HG02943 (cell line): ENCODE measurements around the gene ORM1.
"Not testable (repeated sequence)": the region's sequence is repeated elsewhere in the genome, so short reads cannot be mapped to it uniquely, and the experiment has no call there.

Experiments used
- ATAC-seq: cut with Tn5 transposase; IDR thresholded peaks from one replicate; pipeline ENCODE4 v1.9.1; 2021; ENCODE audit warnings: mild to moderate bottlenecking, low read depth, moderate library complexity; ENCODE audit not compliant: unreplicated experiment

ORM1 gene

DNA sequence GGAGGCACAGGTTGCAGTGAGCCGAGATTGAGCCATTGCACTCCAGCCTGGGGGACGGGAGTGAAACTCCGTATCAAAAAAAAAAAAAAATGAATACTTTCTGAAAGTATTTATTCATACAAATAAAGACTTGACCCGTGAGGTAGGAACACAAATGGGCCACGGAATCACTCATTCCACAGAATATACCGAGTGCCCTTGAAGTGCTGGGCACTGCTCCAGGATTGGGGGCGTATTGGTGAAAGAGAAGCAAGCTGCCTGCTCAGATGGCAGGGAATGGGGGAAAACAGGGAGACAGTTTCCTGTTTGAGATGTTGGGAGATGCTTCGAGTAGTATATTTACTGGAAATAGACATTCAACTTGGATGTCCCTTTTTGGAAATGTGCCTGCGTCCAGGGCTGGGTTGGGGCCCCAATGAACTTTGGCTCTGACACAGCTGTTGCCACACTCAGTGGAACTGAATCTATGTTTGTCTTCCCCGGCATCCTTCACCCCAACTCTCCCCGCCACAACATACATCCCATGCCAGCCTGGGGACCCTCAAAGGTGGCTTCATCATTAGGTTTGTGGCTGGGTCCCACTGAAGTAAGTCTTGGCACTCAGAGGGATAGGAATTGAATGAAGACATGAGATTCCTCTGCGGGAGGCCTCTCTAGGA lies 609 bp upstream of the ORM1 start:
- not testable (repeated sequence) for ATAC-seq

- not testable (repeated sequence) for ATAC-seq
These were observed 951 bp downstream of the ORM1 start for GRCh38 chr9:114323849-114324248.

DNA sequence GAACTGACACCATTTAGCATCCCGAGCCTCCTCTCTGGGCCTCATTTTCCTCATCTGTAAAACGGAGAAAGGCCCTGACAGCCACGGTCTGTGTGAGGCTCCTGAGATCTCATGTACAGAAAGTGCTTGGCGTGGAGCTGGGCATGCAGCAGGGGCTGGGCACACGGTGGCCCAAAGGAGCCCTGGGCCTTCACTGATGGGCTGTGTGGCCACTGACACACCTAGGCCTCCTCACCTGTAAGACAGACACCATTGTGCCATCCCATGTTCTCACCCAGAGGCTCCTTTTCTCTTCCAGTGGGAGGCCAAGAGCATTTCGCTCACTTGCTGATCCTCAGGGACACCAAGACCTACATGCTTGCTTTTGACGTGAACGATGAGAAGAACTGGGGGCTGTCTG lies 1.6 kb downstream of the ORM1 start:
- no peak for ATAC-seq

DNA sequence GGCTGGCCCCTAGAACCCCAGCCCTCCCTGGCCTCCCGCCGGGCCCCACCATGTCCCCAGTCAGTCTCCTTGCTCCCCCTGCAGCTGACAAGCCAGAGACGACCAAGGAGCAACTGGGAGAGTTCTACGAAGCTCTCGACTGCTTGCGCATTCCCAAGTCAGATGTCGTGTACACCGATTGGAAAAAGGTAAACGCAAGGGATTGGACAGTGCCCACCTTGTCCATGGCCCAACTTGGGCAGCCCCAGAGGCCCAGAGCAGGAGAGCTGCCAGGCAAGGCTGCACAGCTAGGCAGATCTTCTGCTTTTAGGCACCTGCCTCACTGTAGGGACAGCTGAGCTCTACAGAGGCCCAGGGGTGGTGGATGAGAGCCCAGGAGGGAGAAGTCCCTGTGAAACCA lies 2.1 kb downstream of the ORM1 start:
- not testable (repeated sequence) for ATAC-seq

DNA sequence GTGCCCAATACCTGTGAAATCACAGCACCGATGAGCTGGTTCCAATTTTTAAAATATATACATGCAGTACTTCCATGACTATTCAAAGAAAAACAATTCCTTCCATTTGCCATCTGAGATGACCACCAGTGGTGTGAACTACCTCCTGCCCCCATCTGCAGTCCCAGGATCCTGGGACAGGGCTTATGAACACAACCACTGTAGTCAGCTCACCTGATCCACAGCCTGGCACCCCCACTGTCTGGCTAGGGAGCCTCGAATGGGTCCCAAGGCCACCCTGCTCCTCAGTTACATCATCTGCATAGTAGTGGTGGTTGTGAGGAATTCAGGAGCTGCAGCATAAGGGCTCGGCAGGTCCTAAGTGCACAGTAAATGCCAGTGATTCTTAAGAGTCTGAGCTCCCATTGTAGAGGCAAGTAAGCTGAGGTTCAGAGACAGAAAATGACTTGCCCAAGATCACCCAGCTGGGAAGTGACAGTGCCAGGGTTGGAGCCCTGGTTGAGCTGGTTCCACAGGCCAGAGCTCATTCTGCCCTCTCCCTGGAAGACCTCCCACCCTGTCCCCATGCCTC lies 2.9 kb downstream of the ORM1 start:
- not testable (repeated sequence) for ATAC-seq

- ATAC-seq, result no peak
These were observed 4.9 kb downstream of the ORM1 start for GRCh38 chr9:114327749-114328148.

GRCh38 chr9:114328357-114328820 lies 5.5 kb downstream of the ORM1 start:
- ATAC-seq, result not testable (repeated sequence)

DNA sequence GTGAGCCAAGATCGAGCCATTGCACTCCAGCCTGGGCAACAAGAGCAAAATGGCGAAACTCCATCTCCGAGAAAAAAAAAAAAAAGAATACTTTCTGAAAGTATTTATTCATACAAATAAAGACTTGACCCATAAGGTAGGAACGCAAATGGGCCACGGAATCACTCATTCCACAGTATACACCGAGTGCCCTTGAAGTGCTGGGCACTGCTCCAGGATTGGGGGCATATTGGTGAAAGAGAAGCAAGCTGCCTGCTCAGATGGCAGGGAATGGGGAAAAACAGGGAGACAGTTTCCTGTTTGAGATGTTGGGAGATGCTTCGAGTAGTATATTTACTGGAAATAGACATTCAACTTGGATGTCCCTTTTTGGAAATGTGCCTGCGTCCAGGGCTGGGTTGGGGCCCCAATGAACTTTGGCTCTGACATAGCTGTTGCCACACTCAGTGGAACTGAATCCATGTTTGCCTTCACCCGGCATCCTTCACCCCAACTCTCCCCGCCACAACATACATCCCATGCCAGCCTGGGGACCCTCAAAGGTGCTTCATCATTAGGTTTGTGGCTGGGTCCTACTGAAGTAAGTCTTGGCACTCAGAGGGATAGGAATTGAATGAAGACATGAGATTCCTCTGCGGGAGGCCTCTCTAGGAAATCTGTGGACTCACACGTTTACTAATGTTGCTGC lies 6.2 kb downstream of the ORM1 start:
- ATAC-seq, result not testable (repeated sequence)

GRCh38 chr9:114329625-114330022 lies 6.7 kb downstream of the ORM1 start, which contains the start of gene ORM2:
Gene ORM2 (plus strand): TSS chr9:114329869. CDS start chr9:114329905, 36 bp downstream.
- ATAC-seq, result not testable (repeated sequence)

DNA sequence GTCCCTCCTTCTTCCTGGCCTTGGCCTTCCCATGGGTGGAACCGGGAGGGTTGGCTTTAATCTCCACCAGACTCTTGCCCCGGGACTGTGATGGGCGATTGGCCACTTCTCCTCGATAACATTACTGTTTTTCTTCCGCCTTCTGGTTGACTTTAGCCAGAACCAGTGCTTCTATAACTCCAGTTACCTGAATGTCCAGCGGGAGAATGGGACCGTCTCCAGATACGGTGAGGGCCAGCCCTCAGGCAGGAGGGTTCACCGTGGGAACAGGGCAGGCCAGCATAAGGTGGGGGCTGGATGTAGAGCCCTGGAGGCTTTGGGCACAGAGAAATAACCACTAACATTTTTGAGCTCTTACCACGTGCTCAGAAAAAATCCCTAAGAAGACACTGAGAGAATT lies 7.7 kb downstream of the ORM1 start:
- no peak for ATAC-seq

GRCh38 chr9:114331229-114332195 lies 8.6 kb downstream of the ORM1 start:
- ATAC-seq, result not testable (repeated sequence)

- ATAC-seq, result not testable (repeated sequence)
These were observed 9.7 kb downstream of the ORM1 start for GRCh38 chr9:114332474-114333040.

GRCh38 chr9:114333718-114334117 lies 10.8 kb downstream of the ORM1 start:
- ATAC-seq, result not testable (repeated sequence)

DNA sequence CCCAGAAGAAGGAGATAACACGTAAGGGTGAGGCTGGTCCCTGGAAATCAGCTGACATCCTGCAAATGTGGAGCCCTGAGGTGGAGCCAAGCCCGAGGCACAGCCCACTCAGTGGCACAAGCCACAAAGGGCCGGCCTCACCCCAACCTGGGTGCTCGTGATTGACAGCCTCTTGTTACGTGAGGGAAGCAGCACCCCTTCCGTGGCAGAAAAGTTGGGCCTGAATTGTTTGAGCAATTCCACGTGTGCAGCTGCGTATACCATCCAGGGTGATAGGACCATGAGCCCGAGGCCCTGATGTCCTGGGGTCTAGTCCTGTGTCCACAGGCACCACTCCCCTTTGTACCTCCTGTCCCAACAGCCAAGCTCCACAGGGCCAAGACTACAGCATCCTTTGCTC lies 11.6 kb downstream of the ORM1 start:
- ATAC-seq, result no peak

- no peak for ATAC-seq
These were observed 12.8 kb downstream of the ORM1 start for GRCh38 chr9:114335745-114336144.

DNA sequence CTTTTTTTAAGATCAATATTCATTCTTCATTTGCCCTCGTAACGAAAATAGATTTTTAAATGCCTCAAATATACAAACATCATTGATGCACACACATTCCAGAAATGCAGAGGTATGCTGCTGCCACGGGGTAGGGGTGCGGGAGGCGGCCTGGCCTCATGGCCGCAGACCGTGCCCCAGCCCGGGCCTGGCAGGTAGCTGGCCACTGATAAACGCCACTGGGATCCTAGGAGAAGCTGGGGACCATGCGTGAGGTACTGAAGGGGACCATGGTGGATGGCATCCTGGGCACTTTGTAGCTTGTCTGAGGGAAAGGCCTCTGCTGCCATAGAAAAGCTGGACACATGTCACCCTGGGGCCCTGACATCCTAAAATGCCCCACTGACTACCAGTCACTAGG lies 13.3 kb downstream of the ORM1 start:
- ATAC-seq, result no peak

GRCh38 chr9:114336699-114337395 lies 13.9 kb downstream of the ORM1 start:
- ATAC-seq, result no peak

- no peak for ATAC-seq
These were observed 15.3 kb downstream of the ORM1 start for GRCh38 chr9:114338187-114338586.

DNA sequence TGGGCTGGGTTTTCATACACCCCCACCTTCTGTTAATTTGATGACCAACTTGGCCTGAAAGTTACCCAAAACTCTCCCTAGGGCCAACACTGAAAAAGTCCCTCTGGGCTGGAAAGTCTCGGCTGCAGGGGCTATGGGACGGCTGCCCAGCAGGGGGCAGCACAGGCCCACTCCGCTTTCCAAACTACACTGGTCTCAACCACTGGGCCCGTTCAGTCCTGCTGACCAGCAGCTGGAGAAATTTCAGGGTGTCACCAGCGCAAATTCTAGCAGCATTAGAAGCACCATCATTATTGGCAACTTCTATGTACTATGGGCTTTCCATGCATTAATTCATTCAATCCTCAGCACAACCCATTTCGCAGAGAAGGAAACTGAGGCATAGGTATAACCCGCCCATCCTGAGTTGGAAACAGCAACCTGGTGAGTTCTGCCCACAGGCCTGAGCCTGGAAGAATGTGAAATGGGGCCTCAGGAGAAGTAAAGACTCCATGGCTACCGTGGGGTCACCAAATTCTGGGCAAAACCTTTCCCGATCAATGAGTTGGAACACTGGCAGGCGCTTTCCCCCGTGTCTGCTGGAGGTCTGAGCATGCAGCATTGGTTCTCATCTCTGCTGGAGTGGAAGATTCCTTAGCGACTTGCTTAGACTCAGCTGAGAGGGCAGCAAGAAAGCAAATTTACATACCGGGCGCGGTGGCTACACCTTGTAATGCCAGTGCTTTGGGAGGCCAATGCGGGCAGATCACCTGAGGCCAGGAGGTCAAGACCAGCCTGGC lies 16.4 kb downstream of the ORM1 start:
- peak; percentile 67 for ATAC-seq
